Activated CD4-positive, alpha-beta memory T cell treated with anti-CD3 and anti-CD28 coated beads for 36 hours (primary cell): ENCODE data around the gene KDM4F. TPM values are rescaled to one million over a fixed set of nuclear protein-coding genes. Genes with fewer than 3 reads are reported as not detected.
A peak's percentile ranks its signal among the peaks of the same experiment; 100 is the strongest.

Experiments used
- CTCF ChIA-PET: fragments of 350-600 bp; sonication (Branson Sonifier 250); formaldehyde crosslinking; loops from one replicate; lab custom pipeline; 2021; ENCODE audit warnings: antibody characterized with exemption, inconsistent platforms; lab: Charles Lee
- POLR2A ChIA-PET: fragments of 350-600 bp; sonication (Branson Sonifier 250); formaldehyde crosslinking; loops from one replicate; lab custom pipeline; 2021; ENCODE audit warnings: antibody characterized with exemption; lab: Charles Lee
- DNase-seq: peaks from one replicate; pipeline ENCODE4 v3.0.0-alpha.2; 2020
- H3K27ac Mint-ChIP-seq: one replicate; pipeline ENCODE4 v1.8.0; 2021; ENCODE audit warnings: mixed read lengths
- H3K27me3 Mint-ChIP-seq: one replicate; pipeline ENCODE4 v1.8.0; 2021; ENCODE audit warnings: mixed read lengths
- H3K36me3 Mint-ChIP-seq: one replicate; pipeline ENCODE4 v1.8.0; 2021; ENCODE audit warnings: mixed read lengths
- H3K4me1 Mint-ChIP-seq: one replicate; pipeline ENCODE4 v1.8.0; 2021; ENCODE audit warnings: low read depth, mixed read lengths
- H3K4me3 Mint-ChIP-seq: one replicate; pipeline ENCODE4 v1.8.0; 2021; ENCODE audit warnings: mild to moderate bottlenecking, mixed read lengths
- H3K9me3 Mint-ChIP-seq: one replicate; pipeline ENCODE4 v1.8.0; 2021; ENCODE audit warnings: mixed read lengths
- intact Hi-C: fragments of 100-400 bp; cut with micrococcal nuclease; formaldehyde crosslinking; loops from one replicate; pipeline ENCODE4 v1.15.1; 2023
- total RNA-seq, 2 experiments: library from RNA; stranded (reverse); gene quantifications; one replicate each; pipeline ENCODE4 v1.2.3, GENCODE V29; 2021

Gene KDM4F
- total RNA-seq, 2 experiments from 2014 or later = not detected

GRCh38 chr11:95042239-95042638, 7.0 kb upstream of the KDM4F start:
- Mint-ChIP-seq H3K4me3 (no peak overlapping the region), H3K4me1 (peaks cover 2% of the 10 kb centered on the region), H3K27ac (no peak overlapping the region), H3K9me3 (no peaks in the 10 kb centered on the region), H3K36me3 (no peaks in the 10 kb centered on the region), H3K27me3 (peaks cover 17% of the 10 kb centered on the region)
- intact Hi-C loops = no loop called here
- ChIA-PET POLR2A (no interaction called here), CTCF (no interaction called here)
- no peak for DNase-seq

GRCh38 chr11:95042906-95043305, 6.3 kb upstream of the KDM4F start:
- Mint-ChIP-seq H3K27me3 (peaks cover 17% of the 10 kb centered on the region), H3K27ac (no peak overlapping the region), H3K4me1 (peaks cover 2% of the 10 kb centered on the region), H3K4me3 (no peak overlapping the region), H3K36me3 (no peaks in the 10 kb centered on the region), H3K9me3 (no peaks in the 10 kb centered on the region)
- intact Hi-C loops = no loop called here
- POLR2A ChIA-PET = no interaction called here
- CTCF ChIA-PET = no interaction called here
- DNase-seq = no peak

- peaks cover 15% of the 10 kb centered on the region for H3K27me3 Mint-ChIP-seq
- no peaks in the 10 kb centered on the region for H3K36me3 Mint-ChIP-seq
- intact Hi-C loops = no loop called here
- no peak overlapping the region for H3K27ac Mint-ChIP-seq
- H3K9me3 Mint-ChIP-seq = no peaks in the 10 kb centered on the region
- H3K4me1 Mint-ChIP-seq = no peaks in the 10 kb centered on the region
- H3K4me3 Mint-ChIP-seq = no peak overlapping the region
- no peak for DNase-seq
- ChIA-PET POLR2A (no interaction called here), CTCF (interaction anchor here (0.7 kb wide), 1 partner anchor 49 kb away, joined by 3 read pairs; no protein-coding TSS in a partner anchor)
Measured at GRCh38 chr11:95044010-95044409, 5.2 kb upstream of the KDM4F start.

- H3K36me3 Mint-ChIP-seq = no peaks in the 10 kb centered on the region
- POLR2A ChIA-PET = no interaction called here
- no peaks in the 10 kb centered on the region for H3K4me1 Mint-ChIP-seq
- no peak overlapping the region for H3K27ac Mint-ChIP-seq
- peaks cover 19% of the 10 kb centered on the region for H3K27me3 Mint-ChIP-seq
- DNase-seq = no peak
- CTCF ChIA-PET = no interaction called here
- H3K4me3 Mint-ChIP-seq = no peak overlapping the region
- intact Hi-C loops = no loop called here
- no peaks in the 10 kb centered on the region for H3K9me3 Mint-ChIP-seq
Measured at GRCh38 chr11:95045812-95046211, 3.4 kb upstream of the KDM4F start.

GRCh38 chr11:95050595-95051202, 1.5 kb downstream of the KDM4F start:
- no peak for DNase-seq
- H3K4me1 Mint-ChIP-seq = no peaks in the 10 kb centered on the region
- H3K27ac Mint-ChIP-seq = no peak overlapping the region
- intact Hi-C loops = no loop called here
- H3K9me3 Mint-ChIP-seq = no peaks in the 10 kb centered on the region
- H3K27me3 Mint-ChIP-seq = peaks cover 18% of the 10 kb centered on the region
- ChIA-PET POLR2A (no interaction called here), CTCF (no interaction called here)
- no peak overlapping the region for H3K4me3 Mint-ChIP-seq
- H3K36me3 Mint-ChIP-seq = no peaks in the 10 kb centered on the region

- Mint-ChIP-seq H3K4me3 (no peak overlapping the region), H3K36me3 (no peaks in the 10 kb centered on the region), H3K4me1 (no peaks in the 10 kb centered on the region), H3K27ac (no peak overlapping the region), H3K9me3 (no peaks in the 10 kb centered on the region), H3K27me3 (peaks cover 13% of the 10 kb centered on the region)
- CTCF ChIA-PET = interaction anchor here (1.0 kb wide), 1 partner anchor 13 kb away, joined by 3 read pairs; the partner anchor contains the start of gene SRSF8
- intact Hi-C loops = no loop called here
- POLR2A ChIA-PET = no interaction called here
- no peak for DNase-seq
Measured at GRCh38 chr11:95054356-95054755, 5.1 kb downstream of the KDM4F start.

- Mint-ChIP-seq H3K9me3 (no peaks in the 10 kb centered on the region), H3K36me3 (no peaks in the 10 kb centered on the region), H3K4me3 (no peak overlapping the region), H3K4me1 (no peaks in the 10 kb centered on the region), H3K27ac (no peak overlapping the region), H3K27me3 (peaks cover 12% of the 10 kb centered on the region)
- DNase-seq = no peak
- POLR2A ChIA-PET = interaction anchor here (0.6 kb wide), 1 partner anchor 55 kb away, joined by 3 read pairs; no protein-coding TSS in a partner anchor
- CTCF ChIA-PET = no interaction called here
- intact Hi-C loops = no loop called here
Measured at GRCh38 chr11:95055283-95055897, 6.2 kb downstream of the KDM4F start.

- CTCF ChIA-PET = interaction anchor here (1.2 kb wide), 1 partner anchor 9 kb away, joined by 3 read pairs; the partner anchor contains the start of gene SRSF8
Measured at GRCh38 chr11:95057959-95058358, 8.7 kb downstream of the KDM4F start.

GRCh38 chr11:95058621-95059020, 9.4 kb downstream of the KDM4F start:
- no peak for DNase-seq
- H3K4me3 Mint-ChIP-seq = no peak overlapping the region
- POLR2A ChIA-PET = no interaction called here
- H3K36me3 Mint-ChIP-seq = no peaks in the 10 kb centered on the region
- intact Hi-C loops = no loop called here
- H3K9me3 Mint-ChIP-seq = no peaks in the 10 kb centered on the region
- no peak overlapping the region for H3K27ac Mint-ChIP-seq
- H3K27me3 Mint-ChIP-seq = peaks cover 10% of the 10 kb centered on the region
- H3K4me1 Mint-ChIP-seq = no peaks in the 10 kb centered on the region
- CTCF ChIA-PET = interaction anchor here (1.2 kb wide), 1 partner anchor 8 kb away, joined by 3 read pairs; the partner anchor contains the start of gene SRSF8

More at GRCh38 chr11:95057959-95058358, 8.7 kb downstream of the KDM4F start:
- Mint-ChIP-seq H3K27me3 (peaks cover 14% of the 10 kb centered on the region), H3K27ac (no peak overlapping the region), H3K4me1 (no peaks in the 10 kb centered on the region), H3K4me3 (no peak overlapping the region), H3K36me3 (no peaks in the 10 kb centered on the region), H3K9me3 (no peaks in the 10 kb centered on the region)
- POLR2A ChIA-PET = no interaction called here
- DNase-seq = no peak
- intact Hi-C loops = no loop called here

GRCh38 chr11:95059046-95059445, 9.8 kb downstream of the KDM4F start:
- POLR2A ChIA-PET = no interaction called here
- Mint-ChIP-seq H3K4me1 (no peaks in the 10 kb centered on the region), H3K9me3 (no peaks in the 10 kb centered on the region), H3K27me3 (peaks cover 10% of the 10 kb centered on the region), H3K27ac (no peak overlapping the region), H3K36me3 (no peaks in the 10 kb centered on the region), H3K4me3 (no peak overlapping the region)
- CTCF ChIA-PET = no interaction called here
- no peak for DNase-seq
- intact Hi-C loops = no loop called here

GRCh38 chr11:95065336-95065735, 16.1 kb downstream of the KDM4F start:
- Mint-ChIP-seq H3K4me3 (no peak overlapping the region), H3K36me3 (peaks cover 10% of the 10 kb centered on the region), H3K4me1 (peaks cover 12% of the 10 kb centered on the region), H3K9me3 (no peaks in the 10 kb centered on the region), H3K27me3 (peaks cover 3% of the 10 kb centered on the region), H3K27ac (no peak overlapping the region)
- CTCF ChIA-PET = interaction anchor here (0.6 to 2.1 kb wide), 4 partner anchors 37 to 92 kb away, joined by 3 to 9 read pairs (median 4); partner anchors contain the start of genes CWC15 and KDM4D
- no peak for DNase-seq
- POLR2A ChIA-PET = interaction anchor here (1.0 kb wide), 1 partner anchor 724 kb away, joined by 4 read pairs; no protein-coding TSS in a partner anchor
- intact Hi-C loops = loop anchor here (5.0 to 10.0 kb wide), 4 partner anchors 187 to 1329 kb away; partner anchors contain the start of genes ANKRD49, JRKL and MRE11

- intact Hi-C loops = loop anchor here (5.0 to 10.0 kb wide), 4 partner anchors 186 to 1328 kb away; partner anchors contain the start of genes ANKRD49, JRKL and MRE11
- H3K4me1 Mint-ChIP-seq = peaks cover 24% of the 10 kb centered on the region
- H3K36me3 Mint-ChIP-seq = peaks cover 10% of the 10 kb centered on the region
- POLR2A ChIA-PET = interaction anchor here (0.7 to 4.6 kb wide), 14 partner anchors 10 to 1323 kb away, joined by 3 to 59 read pairs (median 6); partner anchors contain the start of genes CCDC82, CEP57, CWC15 and ENDOD1
- no peaks in the 10 kb centered on the region for H3K9me3 Mint-ChIP-seq
- DNase-seq = no peak
- H3K4me3 Mint-ChIP-seq = peak within 1 kb of the TSS; percentile 87
- CTCF ChIA-PET = interaction anchor here (0.6 to 8.2 kb wide), 14 partner anchors 8 to 1325 kb away, joined by 3 to 220 read pairs (median 4); partner anchors contain the start of genes C11orf54, ENDOD1 and SESN3
- H3K27me3 Mint-ChIP-seq = no peaks in the 10 kb centered on the region
- peak within 1 kb of the TSS; percentile 97 for H3K27ac Mint-ChIP-seq
Measured at GRCh38 chr11:95066716-95067038, 17.5 kb downstream of the KDM4F start, which contains the start of gene SRSF8. SRSF8 (plus strand) TSS chr11:95066919; CDS start chr11:95067227, 308 bp downstream.
